H7 (cell line): ENCODE results near the gene SNX6. TPM values are rescaled to one million over a fixed set of nuclear protein-coding genes. Genes with fewer than 3 reads are reported as not detected.
"Not testable (repeated sequence)": the region's sequence is repeated elsewhere in the genome, so short reads cannot be mapped to it uniquely, and the experiment has no call there.

Experiments
- DNase-seq: peaks from one replicate; pipeline ENCODE4 v3.0.0; 2012
- H3K27me3 ChIP-seq: 2 replicates; pipeline ENCODE4 v1.6.0; 2011; ENCODE audit warnings: mild to moderate bottlenecking, low read length; ENCODE audit not compliant: control insufficient read depth, insufficient read depth
- H3K36me3 ChIP-seq: replicated peaks from 2 replicates; pipeline ENCODE4 v1.5.1; 2011; ENCODE audit warnings: low read length; ENCODE audit not compliant: control insufficient read depth, insufficient read depth
- H3K4me3 ChIP-seq: 2 replicates; pipeline ENCODE4 v1.5.1; 2011; ENCODE audit warnings: low read depth, mild to moderate bottlenecking, control low read depth, low read length, moderate library complexity; ENCODE audit not compliant: insufficient read depth
- total RNA-seq: library from RNA; depleted of rRNA; stranded (reverse); fragments of >200 nt; shearing (Covaris generic); gene quantifications from 2 replicates; pipeline ENCODE4 v1.2.3, GENCODE V29; 2014; rRNA removed

SNX6 gene
- total RNA-seq, 1 experiment from 2014 or later, result 75.2 TPM

DNA sequence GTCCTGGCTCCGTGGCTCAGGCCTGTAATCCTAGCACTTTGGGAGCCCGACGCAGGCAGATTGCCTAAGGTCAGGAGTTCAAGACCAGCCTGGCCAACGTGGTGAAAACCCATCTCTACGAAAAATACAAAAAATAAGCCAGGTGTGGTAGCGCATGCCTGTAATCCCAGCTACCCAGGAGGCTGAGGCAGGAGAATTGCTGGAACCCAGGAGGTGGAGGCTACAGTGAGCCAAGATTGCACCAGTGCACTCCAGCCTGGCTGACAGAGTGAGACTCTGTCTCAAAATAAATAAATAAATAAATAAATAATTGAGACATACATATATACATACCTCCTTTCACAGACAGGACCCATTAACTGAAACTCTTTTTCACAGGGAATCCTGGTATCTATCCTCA, 91.9 kb downstream of the SNX6 start:
- not testable (repeated sequence) for H3K27me3 ChIP-seq, DNase-seq, H3K36me3 ChIP-seq, H3K4me3 ChIP-seq

- peaks cover 5% of the 10 kb centered on the region for H3K36me3 ChIP-seq
- no peak overlapping the region for H3K4me3 ChIP-seq
- H3K27me3 ChIP-seq, result no peaks in the 10 kb centered on the region
- no peak for DNase-seq
Measured at GRCh38 chr14:34537677-34538009, 92.3 kb downstream of the SNX6 start.

- no peak for DNase-seq
- no peak overlapping the region for H3K4me3 ChIP-seq
- H3K36me3 ChIP-seq, result peaks cover 6% of the 10 kb centered on the region
- no peaks in the 10 kb centered on the region for H3K27me3 ChIP-seq
Measured at GRCh38 chr14:34536951-34537676, 92.8 kb downstream of the SNX6 start.

- H3K27me3 ChIP-seq, result no peaks in the 10 kb centered on the region
- DNase-seq, result no peak
- H3K36me3 ChIP-seq, result peaks cover 16% of the 10 kb centered on the region
- no peak overlapping the region for H3K4me3 ChIP-seq
Measured at GRCh38 chr14:34527591-34527990, 102.4 kb downstream of the SNX6 start.

DNA sequence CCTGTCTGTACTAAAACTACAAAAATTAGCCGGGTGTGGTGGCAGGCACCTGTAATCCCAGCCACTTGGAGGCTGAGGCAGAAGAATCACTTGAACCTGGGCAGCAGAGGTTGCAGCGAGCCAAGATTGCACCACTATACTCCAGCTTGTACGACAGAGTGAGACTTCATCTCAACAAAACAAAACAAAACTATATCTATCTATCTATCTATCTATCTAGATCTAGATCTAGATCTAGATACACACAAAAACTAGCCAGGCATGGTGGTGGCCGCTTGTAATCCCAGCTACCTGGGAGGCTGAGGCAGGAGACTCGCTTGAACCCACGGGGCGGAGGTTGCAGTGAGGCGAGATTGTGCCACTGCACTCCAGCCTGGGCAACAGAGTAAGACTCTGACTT, 105.7 kb downstream of the SNX6 start:
- not testable (repeated sequence) for H3K27me3 ChIP-seq, DNase-seq, H3K4me3 ChIP-seq
- peaks cover 20% of the 10 kb centered on the region for H3K36me3 ChIP-seq

DNA sequence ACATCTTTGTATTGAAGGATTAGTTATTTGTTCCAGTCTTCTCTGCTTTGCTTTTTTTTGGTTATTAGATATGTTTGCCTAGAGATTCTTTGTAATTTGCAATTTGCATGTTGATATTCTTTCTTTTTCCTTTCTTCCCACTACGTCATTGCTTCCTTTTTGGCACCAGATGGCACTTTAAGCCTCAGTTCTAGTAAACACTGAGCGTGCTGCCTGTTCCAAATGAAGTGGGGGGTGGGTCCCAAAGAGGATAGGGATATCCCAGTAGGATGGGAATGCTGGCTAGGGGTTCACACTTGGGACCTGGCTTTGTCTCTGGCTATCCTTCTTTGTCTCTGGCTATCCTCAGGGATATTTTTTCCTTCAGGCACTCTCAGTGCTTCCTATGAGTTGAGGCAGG, 107.5 kb downstream of the SNX6 start:
- H3K36me3 ChIP-seq, result peaks cover 25% of the 10 kb centered on the region
- no peaks in the 10 kb centered on the region for H3K27me3 ChIP-seq
- no peak for DNase-seq
- no peak overlapping the region for H3K4me3 ChIP-seq

- DNase-seq, H3K27me3 ChIP-seq, H3K4me3 ChIP-seq: not testable (repeated sequence)
- peaks cover 22% of the 10 kb centered on the region for H3K36me3 ChIP-seq
Measured at GRCh38 chr14:34521071-34521470, 108.9 kb downstream of the SNX6 start.

DNA sequence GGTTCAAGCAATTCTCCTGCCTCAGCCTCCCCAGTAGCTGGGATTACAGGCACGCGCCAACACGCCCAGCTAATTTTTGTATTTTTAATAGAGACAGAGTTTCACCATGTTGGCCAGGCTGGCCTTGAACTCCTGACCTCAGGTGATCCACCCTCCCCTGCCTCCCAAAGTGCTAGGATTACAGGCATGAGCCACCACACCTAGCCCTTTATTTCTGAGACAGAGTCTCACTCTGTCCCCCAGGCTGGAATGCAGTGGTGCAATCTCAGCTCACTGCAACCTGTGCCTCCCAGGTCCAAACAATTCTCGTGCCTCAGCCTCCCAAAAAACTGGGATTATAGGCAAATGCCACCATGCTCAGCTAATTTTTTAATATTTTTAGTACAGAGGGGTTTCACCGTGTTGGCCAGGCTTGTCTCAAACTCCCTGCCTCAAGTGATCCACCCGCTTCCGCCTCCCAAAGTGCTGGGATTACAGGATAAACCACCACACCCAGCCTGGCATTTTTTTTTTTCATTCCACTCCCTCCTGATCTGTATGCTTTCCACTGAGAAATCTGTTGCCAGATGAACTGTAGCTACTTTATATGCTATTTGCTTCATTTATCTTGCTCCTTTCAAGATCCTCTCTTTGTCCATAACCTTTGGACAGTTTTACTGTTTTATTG, 109.5 kb downstream of the SNX6 start:
- H3K36me3 ChIP-seq, result peaks cover 22% of the 10 kb centered on the region
- not testable (repeated sequence) for H3K27me3 ChIP-seq, DNase-seq, H3K4me3 ChIP-seq

Other genes starting within 250 kb of the SNX6 start
- gene SPTSSA, start 167.9 kb downstream of the SNX6 start, total RNA-seq, result 16.0 and 18.7 TPM in 2 replicates
- 28.7 and 41.5 TPM in 2 replicates for gene EAPP, start 90.4 kb downstream of the SNX6 start, total RNA-seq
- gene CFL2, start 84.4 kb upstream of the SNX6 start, total RNA-seq, result 14.8 and 19.3 TPM in 2 replicates
- gene BAZ1A, start 245.2 kb upstream of the SNX6 start, total RNA-seq, result 31.4 and 51.1 TPM in 2 replicates